Stimulated activated CD8-positive, alpha-beta memory T cell treated with anti-CD3 and anti-CD28 coated beads, Interleukin-7, amount 100 ng/mL, for 1 hour (primary cell): ENCODE measurements around the gene PCDH19.

Experiments
- DNase-seq, 2 donors: peaks; one replicate each; pipeline ENCODE4 v3.0.0-alpha.2; 2020; ENCODE audit warnings: low read depth in 2 of 2

PCDH19 gene

GRCh38 chrX:100407147-100407783 is 2.8 kb downstream of the PCDH19 start:
- no peak for DNase-seq

GRCh38 chrX:100405424-100405823 is 4.6 kb downstream of the PCDH19 start:
- DNase-seq, result no peak

- no peak for DNase-seq
Measured at GRCh38 chrX:100404851-100405250, 5.2 kb downstream of the PCDH19 start.

- no peak for DNase-seq
Measured at GRCh38 chrX:100395781-100396180, 14.3 kb downstream of the PCDH19 start.

- no peak for DNase-seq
Measured at GRCh38 chrX:100381619-100382018, 28.5 kb downstream of the PCDH19 start.

GRCh38 chrX:100379388-100379986 is 30.6 kb downstream of the PCDH19 start:
- no peak for DNase-seq

GRCh38 chrX:100377826-100378225 is 32.2 kb downstream of the PCDH19 start:
- no peak for DNase-seq

- DNase-seq, result no peak
Measured at GRCh38 chrX:100376576-100376975, 33.5 kb downstream of the PCDH19 start.

- no peak for DNase-seq
Measured at GRCh38 chrX:100373673-100374072, 36.4 kb downstream of the PCDH19 start.

- no peak for DNase-seq
Measured at GRCh38 chrX:100368167-100368566, 41.9 kb downstream of the PCDH19 start.

- DNase-seq, result no peak
Measured at GRCh38 chrX:100363896-100364295, 46.2 kb downstream of the PCDH19 start.

GRCh38 chrX:100358766-100359165 is 51.3 kb downstream of the PCDH19 start:
- no peak for DNase-seq

GRCh38 chrX:100356351-100356896 is 53.6 kb downstream of the PCDH19 start:
- DNase-seq, result no peak

- no peak for DNase-seq
Measured at GRCh38 chrX:100355680-100356079, 54.4 kb downstream of the PCDH19 start.

GRCh38 chrX:100353326-100353725 is 56.7 kb downstream of the PCDH19 start:
- no peak for DNase-seq

- no peak for DNase-seq
Measured at GRCh38 chrX:100350704-100351489, 59.2 kb downstream of the PCDH19 start.

- no peak for DNase-seq
Measured at GRCh38 chrX:100349391-100349790, 60.7 kb downstream of the PCDH19 start.

- DNase-seq, result no peak
Measured at GRCh38 chrX:100341142-100341510, 68.9 kb downstream of the PCDH19 start.

- DNase-seq, result no peak
Measured at GRCh38 chrX:100340491-100341141, 69.5 kb downstream of the PCDH19 start.

GRCh38 chrX:100328351-100328750 is 81.7 kb downstream of the PCDH19 start:
- DNase-seq, result no peak

GRCh38 chrX:100319716-100320115 is 90.4 kb downstream of the PCDH19 start:
- DNase-seq, result no peak

GRCh38 chrX:100316987-100317386 is 93.1 kb downstream of the PCDH19 start:
- no peak for DNase-seq
